GM11168 (cell line): ENCODE results near the gene TMEM221.
"Not testable (repeated sequence)": the region's sequence is repeated elsewhere in the genome, so short reads cannot be mapped to it uniquely, and the experiment has no call there.

Experiments
- in situ Hi-C: fragments of 300-500 bp; cut with MboI; formaldehyde crosslinking; loops from one replicate; pipeline ENCODE4 v1.12.0; 2022; ENCODE audit warnings: low sequenced_read_pairs; ENCODE audit not compliant: unreplicated experiment

Gene TMEM221

DNA sequence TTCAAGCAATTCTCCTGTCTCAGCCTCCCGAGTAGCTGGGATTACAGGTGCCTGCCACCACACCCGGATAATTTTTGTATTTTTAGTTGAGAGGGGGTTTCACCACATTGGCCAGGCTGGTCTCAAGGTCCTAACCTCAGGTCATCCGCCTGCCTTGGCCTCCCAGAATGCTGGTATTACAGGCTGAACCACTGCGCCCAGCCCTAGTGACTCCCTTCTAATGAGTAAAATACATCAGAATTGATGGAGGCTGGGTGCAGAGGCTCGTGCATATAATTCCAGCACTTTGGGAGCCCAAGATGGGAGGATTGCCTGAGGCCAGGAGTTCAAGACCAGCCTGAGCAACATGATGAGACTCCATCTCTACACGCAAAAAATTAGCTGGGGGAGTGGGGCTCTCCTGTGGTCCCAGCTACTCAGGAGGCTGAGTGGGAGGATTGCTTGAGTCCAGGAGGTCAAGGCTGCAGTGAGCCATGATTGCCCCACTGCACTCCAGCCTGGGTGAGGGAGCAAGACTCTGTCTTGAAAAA is 26.6 kb upstream of the TMEM221 start:
- in situ Hi-C loops = not testable (repeated sequence)

GRCh38 chr19:17473041-17473440 is 24.6 kb upstream of the TMEM221 start:
- in situ Hi-C loops = no loop called here

GRCh38 chr19:17471410-17472125 is 23.1 kb upstream of the TMEM221 start:
- in situ Hi-C loops = no loop called here

- in situ Hi-C loops = no loop called here
Measured at GRCh38 chr19:17470068-17470841, 21.8 kb upstream of the TMEM221 start, which contains the start of gene SLC27A1. SLC27A1 (plus strand) TSS chr19:17470524; CDS start chr19:17470541, 17 bp downstream.

DNA sequence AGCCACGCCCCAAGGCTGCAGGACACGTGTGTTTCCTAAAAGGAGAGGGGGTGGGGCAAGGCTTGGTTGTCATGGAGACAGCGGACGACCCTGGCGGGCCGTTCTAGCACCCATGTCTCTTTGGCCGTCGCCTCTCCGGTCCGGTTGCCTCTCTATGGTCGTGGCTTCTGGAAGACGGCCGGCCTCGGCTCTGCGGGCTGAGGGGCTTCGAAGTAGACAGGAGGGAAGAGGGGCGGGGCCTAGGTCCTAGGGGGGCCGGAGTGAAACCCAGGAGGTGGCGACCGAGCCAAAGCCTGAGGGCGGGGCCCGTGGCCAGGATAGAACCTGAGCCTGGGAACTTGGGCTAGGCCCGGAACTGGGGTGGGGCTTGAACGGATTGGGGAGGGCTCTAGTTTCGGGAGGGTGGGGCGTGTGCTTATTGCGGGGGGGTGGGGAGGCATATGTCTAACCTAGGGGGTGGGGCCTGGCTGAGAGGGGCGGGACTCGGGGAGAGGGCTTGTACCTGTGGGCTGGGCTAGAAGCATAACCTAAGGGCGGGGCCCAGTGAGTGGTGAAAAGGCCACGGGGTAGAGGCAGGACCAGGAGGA is 21.1 kb upstream of the TMEM221 start:
- in situ Hi-C loops = no loop called here

GRCh38 chr19:17469092-17469480 is 20.6 kb upstream of the TMEM221 start:
- in situ Hi-C loops = no loop called here

DNA sequence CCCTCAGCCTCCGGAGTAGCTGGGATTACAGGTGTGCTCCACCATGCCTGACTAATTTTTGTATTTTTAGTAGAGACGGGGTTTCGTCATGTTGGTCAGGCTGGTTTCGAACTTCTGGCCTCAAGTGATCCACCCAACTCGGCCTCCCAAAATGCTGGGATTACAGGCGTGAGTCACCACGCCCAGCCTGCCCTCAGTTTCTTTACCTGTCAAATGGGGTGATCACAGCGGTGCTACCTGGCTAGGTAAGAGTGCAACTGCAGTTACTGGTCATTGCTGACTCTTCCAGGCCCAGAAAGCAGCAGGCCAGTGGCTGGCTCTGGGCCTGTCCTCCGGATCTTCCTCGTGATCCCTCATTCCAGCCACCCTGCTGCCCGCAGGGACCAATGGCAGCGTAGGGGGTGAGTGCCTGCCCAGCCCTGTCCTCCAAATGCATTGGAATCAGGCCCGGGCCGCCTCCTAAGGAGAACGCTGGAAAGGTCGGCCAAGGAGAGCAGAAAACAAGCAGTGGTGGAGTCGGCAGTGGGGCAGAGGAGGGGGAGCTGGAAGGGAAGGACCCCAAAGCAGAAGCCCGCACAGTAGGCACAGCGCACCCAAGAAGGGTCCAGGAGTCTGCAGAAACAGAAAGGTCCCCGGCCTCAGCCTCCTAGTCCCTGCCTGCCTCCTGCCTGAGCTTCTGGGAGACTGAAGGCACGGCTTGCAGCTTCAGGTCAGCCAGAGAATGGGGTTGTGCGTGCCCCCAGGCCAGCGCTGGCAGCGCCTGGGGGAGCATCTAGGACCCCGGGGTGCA is 20.0 kb upstream of the TMEM221 start:
- in situ Hi-C loops = no loop called here

GRCh38 chr19:17467471-17468301 is 19.2 kb upstream of the TMEM221 start:
- in situ Hi-C loops = no loop called here

DNA sequence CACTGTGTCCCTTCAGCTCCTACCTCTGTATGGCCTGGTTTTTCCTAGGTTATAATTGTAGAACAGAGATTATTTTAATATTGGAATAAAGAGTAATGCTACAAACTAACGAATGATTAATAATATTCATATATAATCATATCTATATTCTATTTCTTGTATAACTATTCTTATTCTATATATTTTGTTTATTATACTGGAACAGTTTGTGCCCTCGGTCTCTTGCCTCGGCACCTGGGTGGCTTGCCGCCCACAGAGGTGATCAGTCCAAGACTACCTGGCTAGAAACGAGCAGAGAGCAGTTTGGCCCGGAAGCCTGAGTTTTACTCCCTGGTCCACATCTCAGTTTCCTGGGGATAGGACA is 18.0 kb upstream of the TMEM221 start:
- in situ Hi-C loops = no loop called here

DNA sequence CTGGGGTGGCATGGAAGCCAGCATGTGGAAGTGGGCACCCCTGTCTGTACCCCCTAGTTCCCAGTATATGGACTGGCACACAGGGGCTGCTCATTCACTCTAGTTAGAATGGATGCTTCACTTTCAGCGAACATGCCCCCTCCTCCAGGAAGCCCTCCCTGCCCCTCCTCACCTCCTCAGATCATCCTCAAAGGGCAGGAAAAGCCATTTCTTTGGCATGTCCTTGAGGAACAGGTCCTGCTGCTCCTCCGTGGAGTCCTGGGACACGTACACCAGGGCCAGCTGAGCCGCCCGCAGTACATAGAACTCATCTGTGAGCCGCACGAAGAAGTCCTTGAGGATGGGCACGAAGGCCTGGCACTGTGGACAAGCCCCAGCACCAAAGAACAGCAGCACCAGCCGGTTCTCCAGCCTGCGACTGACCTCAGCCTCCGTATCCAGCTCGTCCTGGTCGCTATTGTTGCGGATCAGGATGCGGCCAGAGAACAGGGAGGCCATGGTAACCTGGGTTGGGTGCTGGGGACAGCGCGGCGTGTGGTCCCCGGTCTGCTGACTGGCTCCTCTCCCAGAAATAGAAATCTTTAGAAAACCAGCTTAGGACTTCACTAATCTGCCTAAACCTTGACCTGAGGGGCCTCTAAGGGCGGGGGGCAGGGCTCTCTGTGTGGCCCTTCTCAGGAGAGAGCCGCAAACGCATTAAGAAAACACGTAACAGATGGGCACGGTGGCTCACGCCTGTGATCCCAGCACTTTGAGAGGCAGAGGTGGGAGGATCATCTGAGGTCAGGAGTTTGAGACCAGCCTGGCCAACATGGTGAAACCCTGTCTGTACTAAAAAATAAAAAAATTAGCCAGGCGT is 12.1 kb upstream of the TMEM221 start, which contains the start of gene NXNL1:
NXNL1 (minus strand) TSS at position 555 of the 859 bp plus-strand sequence; CDS start at position 498, 57 bp downstream.
- in situ Hi-C loops = no loop called here

GRCh38 chr19:17458970-17459369 is 10.5 kb upstream of the TMEM221 start:
- in situ Hi-C loops = no loop called here

- in situ Hi-C loops = no loop called here
Measured at GRCh38 chr19:17457616-17458015, 9.1 kb upstream of the TMEM221 start.

DNA sequence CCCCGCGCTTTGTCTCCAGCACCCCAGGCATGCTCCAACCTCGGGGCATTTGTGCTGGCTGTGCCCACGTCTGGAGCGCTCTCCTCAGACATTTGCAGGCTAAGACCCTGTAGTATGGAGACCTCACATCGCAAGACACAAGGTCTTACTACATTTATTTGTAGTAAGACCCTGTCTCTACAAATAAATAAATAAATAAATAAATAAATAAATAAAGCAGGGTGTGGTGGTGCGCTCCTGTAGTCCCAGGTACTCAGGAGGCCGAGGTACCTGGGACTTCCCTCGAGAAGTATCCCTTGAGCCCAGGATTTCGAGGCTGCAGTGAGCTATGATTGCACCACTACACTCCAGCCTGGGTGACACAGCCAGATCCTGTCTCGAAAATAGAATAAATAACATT is 7.7 kb upstream of the TMEM221 start:
- in situ Hi-C loops = no loop called here

DNA sequence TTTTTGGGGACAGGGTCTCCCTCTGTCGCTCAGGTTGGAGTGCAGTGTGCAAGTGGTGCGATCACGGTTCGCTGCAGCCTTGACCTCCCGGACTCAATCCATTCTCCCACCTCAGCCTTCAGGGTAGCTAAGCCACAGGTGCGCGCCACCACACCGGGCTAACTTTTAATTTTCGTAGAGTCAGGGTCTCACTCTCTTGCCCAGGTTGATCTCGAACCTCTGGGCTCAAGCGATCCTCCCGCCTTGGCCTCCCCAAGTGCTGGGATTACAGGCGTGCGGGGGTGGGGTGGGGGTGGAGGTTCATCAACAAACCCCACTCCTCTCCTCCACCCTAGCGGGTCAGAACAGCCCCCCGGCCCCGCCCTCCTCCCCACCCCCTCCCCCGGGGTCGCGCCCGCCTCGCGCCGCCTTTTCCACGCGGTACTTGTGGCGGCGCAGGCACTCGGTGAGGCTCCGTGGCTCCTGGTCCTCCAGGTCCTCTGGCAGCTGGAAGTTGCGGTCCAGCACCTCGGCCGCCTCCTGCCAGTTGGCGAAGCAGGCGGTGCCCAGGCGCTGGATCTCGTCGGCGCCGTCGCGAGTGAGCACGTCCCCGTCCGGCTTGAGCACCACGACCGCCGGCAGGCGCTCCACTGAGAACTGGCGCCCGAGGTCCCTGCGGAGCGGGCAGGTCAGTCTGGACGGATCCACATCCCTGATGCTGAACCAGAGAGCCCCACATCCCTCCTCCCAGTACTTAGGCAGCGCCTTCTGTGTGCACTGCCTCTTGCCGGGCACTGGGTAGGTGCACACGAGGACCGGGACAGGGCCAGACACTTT is 7.0 kb upstream of the TMEM221 start:
- in situ Hi-C loops = no loop called here

GRCh38 chr19:17454576-17455071 is 6.2 kb upstream of the TMEM221 start:
- in situ Hi-C loops = no loop called here

DNA sequence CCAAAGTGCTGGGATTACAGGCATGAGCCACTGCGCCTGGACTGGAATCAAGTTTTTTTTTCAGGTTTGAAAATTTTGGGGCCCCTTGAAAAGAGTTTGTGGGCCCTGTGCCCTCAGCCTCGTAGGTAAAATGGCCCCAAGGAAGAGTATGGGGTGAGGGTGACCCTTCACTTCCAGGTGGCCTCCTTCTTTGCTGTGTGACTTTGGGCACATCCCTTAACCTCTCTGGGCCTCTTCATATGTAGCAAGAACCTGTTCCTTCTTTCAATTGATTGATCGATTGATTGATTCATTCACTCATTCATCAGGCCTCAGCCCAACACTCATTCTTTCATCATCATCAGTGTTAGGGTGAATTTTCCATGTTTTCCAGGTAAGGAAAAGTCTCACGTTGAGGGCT is 3.4 kb upstream of the TMEM221 start:
- in situ Hi-C loops = no loop called here

GRCh38 chr19:17450264-17451075 is 2.0 kb upstream of the TMEM221 start:
- in situ Hi-C loops = no loop called here
